Aorta (tissue), 5 donors: ENCODE measurements around the gene COL4A3. TPM values are rescaled to one million over a fixed set of nuclear protein-coding genes. Genes with fewer than 3 reads are reported as not detected.

Experiments used
- ATAC-seq: fragments of 200-7000 bp; cut with Tn5 transposase; one replicate; pipeline ENCODE4 v1.9.1; 2022; ENCODE audit warnings: moderate library complexity; ENCODE audit not compliant: low FRiP score
- DNase-seq, 2 donors: peaks; one replicate each; pipeline ENCODE4 v3.0.0-alpha.2; 2020
- H3K27ac ChIP-seq, 2 donors: one replicate each; pipeline ENCODE4 v1.5.1; 2013; ENCODE audit warnings: low read length in 2 of 2, mild to moderate bottlenecking in 2 of 2, moderate library complexity in 2 of 2, control low read depth in 1 of 2, inconsistent platforms in 1 of 2, low read depth in 1 of 2
- H3K27me3 ChIP-seq, 2 donors: one replicate each; pipeline ENCODE4 v1.6.1; 2013; ENCODE audit warnings: control low read depth in 1 of 2, low read length in 1 of 2, mild to moderate bottlenecking in 1 of 2, moderate library complexity in 1 of 2; ENCODE audit not compliant: insufficient read depth in 2 of 2, control insufficient read depth in 1 of 2
- H3K36me3 ChIP-seq, 2 donors: one replicate each; pipeline ENCODE4 v1.6.1; 2013; ENCODE audit warnings: control low read depth in 1 of 2, low read length in 1 of 2, mild to moderate bottlenecking in 1 of 2; ENCODE audit not compliant: insufficient read depth in 2 of 2, control insufficient read depth in 1 of 2
- H3K4me1 ChIP-seq, 2 donors: one replicate each; pipeline ENCODE4 v1.6.1; 2013; ENCODE audit warnings: low read length in 2 of 2, control low read depth in 1 of 2, mild to moderate bottlenecking in 1 of 2, moderate library complexity in 1 of 2; ENCODE audit not compliant: insufficient read depth in 2 of 2, control insufficient read depth in 1 of 2
- H3K4me3 ChIP-seq, 2 donors: one replicate each; pipeline ENCODE4 v1.5.1; 2013; ENCODE audit warnings: low read length in 2 of 2, control low read depth in 1 of 2, mild to moderate bottlenecking in 1 of 2
- H3K9me3 ChIP-seq: one replicate; pipeline ENCODE4 v1.6.1; 2013; ENCODE audit warnings: mild to moderate bottlenecking, low read length; ENCODE audit not compliant: control insufficient read depth
- WGBS, 2 donors: extraction: QIAGEN DNeasy Blood & Tissue Kit; methylation state at CpG; one replicate each; pipeline ENCODE4 v1.1.7; 2013; 5-methylcytosine and 5-hydroxymethylcytosine counted together
- intact Hi-C, 2 donors: fragments of 100-400 bp; cut with DNase I; formaldehyde crosslinking; loops; one replicate each; pipeline versions ENCODE4 v1.14.2 to v1.15.0; 2022
- polyA plus RNA-seq, 2 donors: library from polyadenylated mRNA; stranded (reverse); fragments of 200-250 nt; gene quantifications; one replicate each; pipeline ENCODE4 v1.2.3, GENCODE V29; 2013
- total RNA-seq, 2 donors: library from RNA; stranded (reverse); fragmentation: NEBNext Ultra II Directional; extraction: Animal tissue kit (Norgen Biotek cat#: 25700); gene quantifications; one replicate each; pipeline ENCODE4 v1.2.1, GENCODE V29; 2021
- donor health status: healthy with polysubstance abuse.
- donor health status: Bipolar disorder and iron deficiency.
- donor health status: DM: no; HTN: no; CAD: no.
- donor health status: DM: no; HTN: no; CAD: no.
- donor health status: DM: yes; HTN: yes; CAD: no.

COL4A3 gene
- total and polyA plus RNA-seq, 4 donors: 2.8 to 22.7 (median 14.6) TPM

DNA sequence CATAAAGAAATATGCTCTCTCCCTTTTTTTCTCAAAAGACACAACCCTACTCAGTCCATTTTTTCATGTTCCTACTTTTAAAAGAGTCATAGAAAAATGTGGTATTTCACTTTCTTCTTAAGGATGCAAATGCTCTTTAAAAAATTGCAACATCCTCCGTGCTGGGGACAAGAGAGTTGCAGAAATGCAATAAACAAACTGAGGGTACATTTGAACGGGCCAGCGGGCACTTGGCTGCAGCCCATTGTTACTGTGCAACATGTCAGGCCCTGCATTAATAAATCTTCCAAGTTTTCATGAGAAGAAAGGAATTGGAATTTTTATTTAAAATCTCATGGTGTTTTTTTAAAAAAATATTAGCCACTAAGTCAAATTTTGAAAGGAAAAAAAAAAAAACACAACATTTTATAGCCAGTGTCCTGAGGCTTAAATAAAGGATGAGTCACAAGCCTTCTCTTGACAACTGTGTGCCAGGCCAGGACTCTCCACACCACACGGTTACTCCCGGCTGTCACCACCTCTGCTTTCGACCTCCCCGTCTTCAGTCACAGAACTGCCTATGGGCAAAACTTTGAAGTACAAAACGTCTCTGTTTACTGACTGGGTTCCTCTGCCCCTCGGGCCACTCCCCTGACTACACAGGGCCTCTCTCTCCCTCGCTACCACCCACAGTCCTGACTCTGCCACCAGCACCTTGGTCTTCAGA, 103.1 kb downstream of the COL4A3 start:
- Histone ChIP-seq H3K9me3 (no peaks in the 10 kb centered on the region), H3K36me3 (no peaks in the 10 kb centered on the region), H3K27me3 (no peaks in the 10 kb centered on the region), H3K4me3 (no peak overlapping the region), H3K4me1 (no peaks in the 10 kb centered on the region), H3K27ac (no peak overlapping the region)
- 66 to 74% methylated on average over 10 of the region's 10 CpGs for WGBS, 2 donors
- DNase-seq: no peak
- no peak for ATAC-seq
- intact Hi-C loops: no loop called here

DNA sequence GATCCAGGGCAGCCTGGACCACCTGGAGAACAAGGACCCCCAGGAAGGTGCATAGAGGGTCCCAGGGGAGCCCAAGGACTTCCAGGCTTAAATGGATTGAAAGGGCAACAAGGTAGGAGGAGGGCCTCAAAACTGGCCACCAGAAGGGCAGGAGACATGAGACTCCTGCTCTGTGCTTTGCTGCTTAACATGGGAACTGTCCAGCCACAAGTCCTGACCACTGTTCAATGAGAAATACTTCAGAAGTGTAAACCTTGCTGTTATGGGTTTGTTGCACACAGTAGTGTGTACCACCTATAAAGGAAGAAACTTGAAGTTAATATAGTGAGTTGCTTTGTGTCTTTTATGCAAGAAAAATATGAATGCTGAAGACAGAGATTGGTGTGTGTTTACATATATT, 116.5 kb downstream of the COL4A3 start:
- Histone ChIP-seq H3K27me3 (no peaks in the 10 kb centered on the region), H3K36me3 (peaks cover 4 to 6% of the 10 kb centered on the region in 2 donors), H3K27ac (no peak overlapping the region), H3K9me3 (no peaks in the 10 kb centered on the region), H3K4me1 (no peaks in the 10 kb centered on the region), H3K4me3 (no peak overlapping the region)
- DNase-seq (no peak), ATAC-seq (no peak)
- intact Hi-C loops: no loop called here

DNA sequence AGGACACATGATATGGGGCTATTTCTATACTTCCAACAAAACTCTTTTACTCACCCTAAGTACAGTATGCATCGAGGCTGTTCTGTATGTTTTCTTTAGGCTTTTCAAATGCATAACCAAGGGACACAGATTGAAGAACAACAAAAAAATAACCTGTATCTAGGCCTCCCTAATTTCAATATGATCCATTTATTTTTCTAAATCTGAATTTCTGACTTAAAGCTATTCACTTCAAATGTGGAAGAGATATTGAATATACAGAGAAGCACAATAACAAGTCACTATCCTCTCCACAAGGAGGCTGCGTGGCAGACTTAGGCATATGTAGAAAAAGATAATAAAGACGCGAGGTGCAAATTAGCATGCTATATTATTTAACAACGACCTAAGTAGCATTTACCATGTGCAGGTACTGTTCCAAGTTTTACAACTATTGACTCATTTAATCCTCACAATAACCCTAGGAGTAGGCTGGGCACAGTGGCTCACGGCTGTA, 121.4 kb downstream of the COL4A3 start:
- Histone ChIP-seq H3K27me3 (no peaks in the 10 kb centered on the region), H3K27ac (no peak overlapping the region), H3K36me3 (peaks cover 0 to 6% of the 10 kb centered on the region in 2 donors), H3K9me3 (no peaks in the 10 kb centered on the region), H3K4me1 (no peaks in the 10 kb centered on the region), H3K4me3 (no peak overlapping the region)
- DNase-seq: no peak
- ATAC-seq: no peak
- 81 to 86% methylated on average over 6 of the region's 6 CpGs for WGBS, 2 donors
- intact Hi-C loops: no loop called here

DNA sequence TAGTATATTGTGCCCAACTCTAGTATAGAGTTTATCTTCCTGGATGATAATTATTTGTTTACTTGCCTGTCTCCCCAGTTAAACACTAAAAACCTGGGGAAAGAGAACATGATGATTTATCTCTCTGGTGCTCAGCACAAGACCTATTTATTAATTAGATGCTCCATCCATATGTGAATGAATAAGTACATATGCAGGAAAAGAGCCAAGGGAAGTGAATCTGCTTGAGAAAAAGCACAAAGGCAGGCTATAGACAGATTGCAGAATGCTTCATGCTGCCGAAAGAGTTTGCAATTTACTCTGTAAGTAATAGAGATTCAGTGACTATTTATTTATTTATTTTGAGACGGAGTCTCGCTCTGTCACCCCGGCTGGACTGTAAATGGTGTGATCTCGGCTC, 123.3 kb downstream of the COL4A3 start:
- Histone ChIP-seq H3K4me3 (no peak overlapping the region), H3K36me3 (peaks cover 0 to under 1% of the 10 kb centered on the region in 2 donors), H3K27ac (no peak overlapping the region), H3K27me3 (no peaks in the 10 kb centered on the region), H3K9me3 (no peaks in the 10 kb centered on the region), H3K4me1 (no peaks in the 10 kb centered on the region)
- DNase-seq (no peak), ATAC-seq (no peak)
- WGBS, 2 donors: 87 to 93% methylated on average over 5 of the region's 5 CpGs
- intact Hi-C loops: no loop called here

DNA sequence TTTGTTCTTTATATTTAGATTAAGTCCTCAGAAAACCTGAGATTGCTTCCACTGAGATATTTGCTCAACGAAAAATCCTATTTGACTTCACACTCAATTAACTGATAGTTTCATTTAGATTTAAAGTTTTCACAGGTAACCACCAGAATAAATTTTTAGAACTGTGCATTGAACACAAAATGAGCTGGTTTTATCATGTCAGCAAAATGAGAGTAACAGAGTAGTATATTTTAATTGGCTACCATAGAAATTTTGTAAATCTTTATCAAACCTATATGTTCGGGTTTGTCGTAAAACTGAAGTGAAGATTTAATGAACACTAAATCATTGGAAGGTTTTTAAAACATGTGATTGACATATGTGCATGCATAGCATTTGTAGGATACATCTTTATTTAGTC, 127.9 kb downstream of the COL4A3 start:
- Histone ChIP-seq H3K36me3 (peaks cover 0 to 4% of the 10 kb centered on the region in 2 donors), H3K27ac (no peak overlapping the region), H3K4me3 (no peak overlapping the region), H3K27me3 (no peaks in the 10 kb centered on the region), H3K4me1 (no peaks in the 10 kb centered on the region), H3K9me3 (no peaks in the 10 kb centered on the region)
- no peak for ATAC-seq
- no peak for DNase-seq
- WGBS, 2 donors: 89% methylated on average over 3 of the region's 3 CpGs
- intact Hi-C loops: no loop called here

DNA sequence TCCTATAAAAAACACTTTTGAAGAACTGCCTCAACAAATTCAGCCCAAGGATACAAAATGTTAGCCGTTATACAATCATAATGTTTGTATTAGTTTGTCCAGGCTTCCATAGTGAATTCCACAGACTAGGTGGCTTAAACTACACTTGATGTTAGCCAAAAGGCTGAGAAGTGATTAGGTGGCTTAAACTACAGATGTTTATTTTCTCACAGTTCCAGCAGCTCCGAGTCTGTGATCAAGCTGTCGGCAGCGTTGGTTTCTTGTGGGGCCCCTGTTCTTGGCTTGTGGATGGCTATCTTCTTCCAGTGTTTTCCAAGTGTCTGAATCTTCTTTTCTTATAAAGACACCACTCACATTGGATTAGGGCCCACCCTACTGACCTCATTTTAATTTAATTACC, 129.1 kb downstream of the COL4A3 start:
- intact Hi-C loops: no loop called here
- Histone ChIP-seq H3K4me1 (no peaks in the 10 kb centered on the region), H3K27me3 (no peaks in the 10 kb centered on the region), H3K36me3 (peaks cover 0 to 4% of the 10 kb centered on the region in 2 donors), H3K4me3 (no peak overlapping the region), H3K27ac (no peak overlapping the region), H3K9me3 (no peaks in the 10 kb centered on the region)
- WGBS, 2 donors: 33 to 54% methylated on average over 4 of the region's 4 CpGs
- DNase-seq (no peak), ATAC-seq (no peak)

DNA sequence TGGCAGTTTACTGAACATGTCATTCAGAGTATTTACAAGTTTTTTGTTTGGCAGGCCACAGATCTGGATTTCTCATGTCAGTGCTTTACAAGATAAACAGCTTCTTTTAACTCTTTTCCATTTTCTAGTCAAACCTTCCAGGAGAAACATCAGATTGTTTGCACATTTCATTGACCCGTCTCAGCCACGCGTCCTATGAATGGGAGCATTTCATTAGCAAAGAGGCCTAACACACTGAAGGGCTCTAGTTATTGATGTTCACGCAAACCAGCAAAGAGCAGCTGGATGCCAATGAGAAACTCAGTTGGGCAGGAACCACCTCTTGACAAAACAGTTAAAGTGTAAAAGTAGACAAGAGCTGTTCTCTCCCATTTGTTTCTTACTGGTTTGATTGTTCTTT, 131.4 kb downstream of the COL4A3 start:
- H3K27me3 ChIP-seq: no peaks in the 10 kb centered on the region
- ATAC-seq (no peak), DNase-seq (no peak)
- no peaks in the 10 kb centered on the region for H3K4me1 ChIP-seq
- H3K36me3 ChIP-seq: peaks cover 0 to 4% of the 10 kb centered on the region in 2 donors
- no peak overlapping the region for H3K27ac ChIP-seq
- 50 to 68% methylated on average over 4 of the region's 4 CpGs for WGBS, 2 donors
- intact Hi-C loops: no loop called here
- no peaks in the 10 kb centered on the region for H3K9me3 ChIP-seq
- no peak overlapping the region for H3K4me3 ChIP-seq

DNA sequence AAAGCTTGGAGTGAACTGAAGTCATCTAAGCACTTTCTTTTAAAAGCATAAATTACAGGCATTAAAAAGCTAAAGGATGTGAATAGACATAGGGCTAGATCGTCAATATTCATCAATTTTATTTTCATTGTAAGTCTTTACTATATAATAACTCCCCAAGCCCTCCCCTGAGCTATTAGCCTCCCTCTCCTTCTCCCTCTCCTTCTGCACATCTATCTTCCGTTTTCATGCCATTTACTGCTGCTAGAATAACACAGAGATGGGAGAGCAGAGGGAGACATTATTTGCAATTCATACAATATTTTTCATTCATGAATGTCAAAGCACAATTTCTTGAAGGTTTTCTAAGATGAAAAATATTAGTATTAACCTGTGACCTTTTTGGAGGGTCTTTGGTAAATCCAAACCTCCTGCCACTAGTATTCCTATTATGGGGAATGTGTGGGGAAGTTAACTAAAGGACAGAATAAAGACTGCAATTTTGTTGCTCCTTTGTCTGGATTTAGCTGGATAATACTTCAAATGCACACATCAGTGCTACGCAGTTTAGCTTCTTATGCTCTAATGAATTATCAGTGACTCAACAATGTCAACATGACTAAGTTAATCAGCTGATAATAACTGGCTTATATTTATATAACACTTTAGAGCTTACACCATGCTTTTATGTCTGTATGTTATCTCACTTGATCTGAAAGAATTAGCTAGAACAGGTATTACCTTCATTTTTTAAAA, 132.4 kb downstream of the COL4A3 start:
- ATAC-seq (no peak), DNase-seq (no peak)
- intact Hi-C loops: no loop called here
- Histone ChIP-seq H3K9me3 (no peaks in the 10 kb centered on the region), H3K36me3 (peaks cover 0 to 5% of the 10 kb centered on the region in 2 donors), H3K4me1 (no peaks in the 10 kb centered on the region), H3K27me3 (no peaks in the 10 kb centered on the region), H3K4me3 (no peak overlapping the region), H3K27ac (no peak overlapping the region)
- WGBS, 2 donors: 61 to 70% methylated on average over 3 of the region's 3 CpGs

DNA sequence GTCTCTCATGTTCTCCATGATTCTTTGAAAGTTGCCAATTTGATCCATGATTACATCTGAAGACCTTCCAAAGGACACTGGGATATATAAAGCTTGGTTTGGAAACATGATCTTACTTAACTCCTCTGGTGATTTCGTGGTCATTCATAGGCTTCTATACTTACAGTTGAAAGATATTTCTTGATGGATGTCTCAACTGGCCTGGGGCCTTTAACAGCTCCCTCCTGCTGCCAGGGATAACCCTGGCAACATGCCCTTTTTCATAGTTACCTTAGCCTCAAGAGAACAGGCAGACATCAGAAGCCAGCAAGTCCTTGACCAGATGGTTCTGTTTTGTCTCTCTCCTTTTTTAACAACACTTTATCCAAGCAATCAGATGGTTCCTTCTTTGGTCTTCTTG, 137.1 kb downstream of the COL4A3 start:
- no peaks in the 10 kb centered on the region for H3K4me1 ChIP-seq
- WGBS, 2 donors: 67 to 76% methylated on average over 1 of the region's 1 CpG
- no peak overlapping the region for H3K27ac ChIP-seq
- peaks cover 3 to 8% of the 10 kb centered on the region in 2 donors for H3K36me3 ChIP-seq
- ATAC-seq (no peak), DNase-seq (no peak)
- no peaks in the 10 kb centered on the region for H3K27me3 ChIP-seq
- no peaks in the 10 kb centered on the region for H3K9me3 ChIP-seq
- intact Hi-C loops: no loop called here
- no peak overlapping the region for H3K4me3 ChIP-seq
